NCI-H1436 treated with DMSO at 0.1 percent for 48 hours (cell line): ENCODE data around the gene SUN2.

Experiments used
- DNase-seq: peaks from one replicate; lab custom pipeline; 2025; lab: John Stamatoyannopoulos, UW

The SUN2 gene

DNA sequence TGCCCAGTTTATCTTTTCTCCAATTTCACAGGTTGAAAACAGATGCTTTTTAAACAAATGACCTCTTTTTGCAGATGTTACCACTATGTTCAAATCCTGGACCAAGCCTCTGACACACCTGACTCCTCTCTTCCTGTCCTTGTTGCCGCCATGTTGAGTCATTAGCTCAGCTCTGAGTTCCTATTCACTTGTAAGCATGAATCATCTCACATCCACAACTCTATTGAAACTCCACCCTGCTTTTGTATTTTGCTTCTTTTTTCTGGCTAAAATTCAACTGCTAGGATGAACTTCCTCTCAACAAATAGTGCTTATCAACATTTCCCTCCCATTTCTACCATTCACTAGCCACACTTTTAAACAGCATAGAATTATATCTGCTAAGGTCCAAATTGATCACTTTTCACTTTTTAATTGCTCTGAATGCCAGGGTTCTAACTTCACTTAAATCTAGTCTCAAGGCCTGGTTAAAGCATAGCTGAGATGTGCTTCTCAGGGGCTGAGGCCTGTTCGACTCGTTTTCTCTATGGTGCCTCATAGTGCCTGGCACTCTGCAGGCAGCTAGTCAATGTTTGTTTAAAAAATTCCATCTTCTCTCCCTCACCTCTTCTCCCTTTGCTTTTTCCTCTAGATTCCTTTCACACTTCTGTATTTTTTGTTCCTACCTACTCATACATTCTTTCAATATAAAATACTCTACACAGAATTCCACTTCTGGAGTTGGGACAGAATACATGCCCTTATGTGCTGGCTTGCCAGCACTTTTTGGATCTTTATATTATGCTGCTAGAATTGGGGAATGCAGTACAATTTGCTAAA lies 59.0 kb downstream of the SUN2 start:
- DNase-seq = no peak

DNA sequence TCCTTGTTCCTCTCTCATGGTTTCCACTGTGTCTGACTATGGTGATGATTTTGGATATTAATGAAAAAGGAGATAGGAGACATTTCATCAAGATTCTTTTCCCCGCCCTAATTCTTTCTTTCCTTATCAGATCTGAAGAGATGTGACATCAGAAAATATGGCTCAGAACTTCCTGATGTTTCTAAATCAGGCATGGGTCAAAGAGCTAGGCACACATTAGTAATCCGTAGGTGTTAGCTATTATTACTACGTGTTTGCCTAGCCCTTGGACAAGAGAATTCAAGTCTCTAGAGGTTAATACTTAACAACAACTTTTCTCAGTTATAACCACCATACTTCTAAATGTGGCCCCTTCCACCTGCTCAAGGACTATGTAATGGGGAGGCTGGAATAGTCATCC lies 60.9 kb downstream of the SUN2 start:
- no peak for DNase-seq

DNA sequence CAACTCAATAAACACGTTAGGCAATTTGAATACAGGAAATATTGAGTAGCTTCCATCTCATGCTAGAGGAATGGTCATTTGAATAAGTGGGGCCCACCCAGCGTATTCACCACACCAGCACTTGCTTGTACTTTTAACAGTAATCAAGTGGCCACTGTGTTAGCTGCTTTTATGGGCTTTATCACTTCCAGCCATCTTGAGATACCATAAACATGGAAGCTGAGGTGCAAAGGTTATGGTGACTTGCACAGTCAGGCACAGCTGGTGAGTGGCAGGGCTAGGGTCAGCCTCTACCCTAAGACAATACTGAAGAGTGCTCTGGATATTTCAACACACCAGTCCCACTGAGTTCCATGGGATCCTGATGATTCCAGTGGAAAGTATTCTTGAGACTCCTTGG lies 61.7 kb downstream of the SUN2 start:
- DNase-seq = no peak

DNA sequence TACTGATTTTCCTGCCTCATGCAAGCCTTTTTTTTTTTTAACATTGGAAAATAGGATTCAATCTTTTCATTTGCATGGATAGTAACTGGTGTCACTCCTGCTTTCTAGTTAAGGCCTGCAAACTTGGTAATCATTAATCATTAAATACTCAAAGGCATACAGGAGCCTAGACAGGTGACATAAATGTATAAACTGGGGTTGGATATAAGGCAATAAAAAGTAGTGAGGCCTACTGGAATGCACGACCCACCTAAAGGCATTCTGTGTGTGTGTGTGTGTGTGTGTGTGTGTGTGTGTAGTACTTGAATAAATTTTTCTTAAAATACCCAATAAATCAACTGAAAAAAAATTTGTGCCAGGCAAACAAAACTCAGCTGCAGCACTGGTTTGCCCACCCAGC lies 66.1 kb downstream of the SUN2 start:
- DNase-seq = no peak

DNA sequence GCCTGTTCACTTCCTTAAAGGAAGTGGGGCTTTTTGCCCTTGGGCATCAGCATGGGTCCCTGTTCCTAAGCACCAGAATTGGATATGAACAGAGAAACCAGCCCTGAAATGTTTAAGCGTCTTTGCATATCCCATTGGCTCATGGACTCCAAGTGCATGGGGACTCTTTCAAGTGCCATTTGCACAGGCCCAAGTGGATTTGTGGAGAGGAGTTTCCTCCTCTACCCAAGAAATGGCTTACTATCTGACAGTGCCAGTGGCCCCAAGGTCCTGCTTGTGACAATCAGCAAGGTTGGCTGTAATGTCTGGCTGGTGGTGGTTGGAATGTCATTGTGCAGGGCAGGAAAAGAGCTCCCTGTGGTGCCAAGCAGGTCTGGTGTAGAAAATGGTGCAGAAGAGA lies 70.0 kb downstream of the SUN2 start:
- DNase-seq = no peak

DNA sequence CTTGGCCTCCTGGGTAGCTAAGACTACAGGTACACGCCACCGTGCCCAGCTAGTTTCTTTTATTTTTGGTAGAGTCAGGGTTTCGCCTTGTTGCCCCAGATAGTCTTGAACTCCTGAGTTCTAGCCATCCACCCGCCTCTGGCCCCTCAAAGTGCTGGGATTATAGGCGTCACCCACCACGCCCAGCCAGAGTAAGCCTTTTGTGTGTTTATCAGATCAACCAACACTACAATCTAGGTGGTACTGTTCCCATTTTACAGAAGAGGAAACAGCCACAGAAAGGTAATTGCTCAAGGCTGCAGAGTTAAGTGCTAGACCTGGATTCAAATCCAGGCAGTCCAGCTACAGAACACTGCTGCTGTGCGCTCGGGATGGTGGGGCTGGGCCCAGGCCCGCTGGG lies 70.9 kb downstream of the SUN2 start:
- no peak for DNase-seq
